ENCODE results near the gene NPIPB9. TPM values are rescaled to one million over a fixed set of nuclear protein-coding genes. Genes with fewer than 3 reads are reported as not detected.
"Not testable (repeated sequence)": the region's sequence is repeated elsewhere in the genome, so short reads cannot be mapped to it uniquely, and the experiment has no call there.

NPIPB9 gene
- total RNA-seq: 1 to 10 TPM; 3.3 to 4.8 TPM
- polyA plus RNA-seq (2013, experiment 1 of 2): 0.96 TPM
- polyA plus RNA-seq (2013, experiment 2 of 2): 1.2 TPM
- long read RNA-seq, experiment 1, partial matches to known transcripts: 0 of 1 reads
- long read RNA-seq, experiment 1, other reads (novel, unspliced or antisense): 1 of 1 reads
- long read RNA-seq, experiment 2: 0 reads
- long read RNA-seq, experiment 3: 0 reads
- long read RNA-seq, experiment 4: 0 reads

GRCh38 chr16:28751487-28751886 lies at the start of gene NPIPB9:
TSS of gene NPIPB9 (plus strand) at chr16:28751787.
- H3K27me3 Mint-ChIP-seq (ENCODE audit: insufficient read depth); DNase-seq; H3K4me1 ChIP-seq (ENCODE audit: control insufficient read depth, insufficient read depth, low read length); H3K4me1 Mint-ChIP-seq; H3K36me3 ChIP-seq (ENCODE audit: control insufficient read depth, insufficient read depth, low read length); H3K9me3 Mint-ChIP-seq; H3K27ac ChIP-seq (ENCODE audit: low read depth, low read length); H3K4me3 Mint-ChIP-seq; H3K9ac ChIP-seq (ENCODE audit: extremely low read depth, low read length, poor library complexity, severe bottlenecking); H3K9me3 ChIP-seq (ENCODE audit: control insufficient read depth, low read length); H3K27ac Mint-ChIP-seq; H3K27me3 ChIP-seq (ENCODE audit: control insufficient read depth, insufficient read depth, low read length, poor library complexity, severe bottlenecking); H3K36me3 Mint-ChIP-seq (ENCODE audit: low read depth); H3K4me3 ChIP-seq (ENCODE audit: low read length): not testable (repeated sequence)
- WGBS, 2 experiments (ENCODE audit: insufficient coverage in 1 of 2, insufficient read length in 1 of 2): no CpG with 5 or more reads among the region's 5 CpGs

DNA sequence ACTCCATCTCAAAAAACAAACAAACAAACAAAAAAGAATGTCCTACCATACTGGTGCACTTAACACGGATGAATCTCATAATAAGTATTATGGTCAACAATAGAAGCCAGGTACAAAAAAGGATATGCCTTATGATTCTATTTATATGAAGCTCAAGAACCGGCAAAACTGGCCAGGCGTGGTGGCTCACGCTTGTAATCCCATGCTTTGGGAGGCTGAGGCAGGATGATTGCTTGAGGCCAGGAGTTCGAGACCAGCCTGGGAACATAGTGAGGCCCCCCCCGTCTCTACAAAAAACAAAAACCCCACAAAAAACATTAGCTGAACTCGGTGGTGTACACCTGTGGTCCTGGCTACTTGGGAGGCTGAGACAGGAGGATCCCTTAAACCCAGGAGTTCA lies 47.3 kb upstream of the NPIPB9 start:
- WGBS, 2 experiments (ENCODE audit: insufficient coverage in 1 of 2, insufficient read length in 1 of 2): no CpG with 5 or more reads among the region's 7 CpGs
- not testable (repeated sequence) for H3K4me3 ChIP-seq (ENCODE audit: low read length); H3K27ac Mint-ChIP-seq; H3K4me3 Mint-ChIP-seq; H3K36me3 Mint-ChIP-seq (ENCODE audit: low read depth); H3K27ac ChIP-seq (ENCODE audit: low read depth, low read length); H3K27me3 ChIP-seq (ENCODE audit: control insufficient read depth, insufficient read depth, low read length, poor library complexity, severe bottlenecking); H3K4me1 ChIP-seq (ENCODE audit: control insufficient read depth, insufficient read depth, low read length); H3K4me1 Mint-ChIP-seq; H3K9me3 Mint-ChIP-seq; H3K36me3 ChIP-seq (ENCODE audit: control insufficient read depth, insufficient read depth, low read length); H3K9me3 ChIP-seq (ENCODE audit: control insufficient read depth, low read length); DNase-seq; H3K27me3 Mint-ChIP-seq (ENCODE audit: insufficient read depth); H3K9ac ChIP-seq (ENCODE audit: extremely low read depth, low read length, poor library complexity, severe bottlenecking)

GRCh38 chr16:28711220-28712083 lies 40.1 kb upstream of the NPIPB9 start, which contains the start of gene EIF3C:
TSS of gene EIF3C (plus strand) at chr16:28711464. CDS start at chr16:28711687, 223 bp downstream.
- DNase-seq; H3K36me3 ChIP-seq (ENCODE audit: control insufficient read depth, insufficient read depth, low read length); H3K4me1 ChIP-seq (ENCODE audit: control insufficient read depth, insufficient read depth, low read length); H3K4me1 Mint-ChIP-seq; H3K27ac ChIP-seq (ENCODE audit: low read depth, low read length); H3K4me3 ChIP-seq (ENCODE audit: low read length); H3K9me3 ChIP-seq (ENCODE audit: control insufficient read depth, low read length); H3K27ac Mint-ChIP-seq; H3K27me3 ChIP-seq (ENCODE audit: control insufficient read depth, insufficient read depth, low read length, poor library complexity, severe bottlenecking); H3K9ac ChIP-seq (ENCODE audit: extremely low read depth, low read length, poor library complexity, severe bottlenecking); H3K36me3 Mint-ChIP-seq (ENCODE audit: low read depth); H3K9me3 Mint-ChIP-seq; H3K27me3 Mint-ChIP-seq (ENCODE audit: insufficient read depth): not testable (repeated sequence)
- peak within 1 kb of the TSS; percentile 50 for H3K4me3 Mint-ChIP-seq
- WGBS, 2 experiments (ENCODE audit: insufficient coverage in 1 of 2, insufficient read length in 1 of 2): no CpG with 5 or more reads among the region's 66 CpGs

GRCh38 chr16:28722852-28723650 lies 28.5 kb upstream of the NPIPB9 start:
- H3K27ac Mint-ChIP-seq; H3K27me3 Mint-ChIP-seq (ENCODE audit: insufficient read depth); H3K9ac ChIP-seq (ENCODE audit: extremely low read depth, low read length, poor library complexity, severe bottlenecking); H3K4me1 ChIP-seq (ENCODE audit: control insufficient read depth, insufficient read depth, low read length); H3K9me3 Mint-ChIP-seq; H3K36me3 Mint-ChIP-seq (ENCODE audit: low read depth); H3K36me3 ChIP-seq (ENCODE audit: control insufficient read depth, insufficient read depth, low read length); H3K4me3 ChIP-seq (ENCODE audit: low read length); H3K4me1 Mint-ChIP-seq; H3K9me3 ChIP-seq (ENCODE audit: control insufficient read depth, low read length); H3K27me3 ChIP-seq (ENCODE audit: control insufficient read depth, insufficient read depth, low read length, poor library complexity, severe bottlenecking); H3K27ac ChIP-seq (ENCODE audit: low read depth, low read length); DNase-seq; H3K4me3 Mint-ChIP-seq: not testable (repeated sequence)
- 97 to 100% methylated on average over 5 to 8 of the region's 15 CpGs for WGBS, 2 experiments (ENCODE audit: insufficient coverage in 1 of 2, insufficient read length in 1 of 2)

- H3K36me3 ChIP-seq (ENCODE audit: control insufficient read depth, insufficient read depth, low read length); H3K4me3 Mint-ChIP-seq; H3K27me3 Mint-ChIP-seq (ENCODE audit: insufficient read depth); H3K27me3 ChIP-seq (ENCODE audit: control insufficient read depth, insufficient read depth, low read length, poor library complexity, severe bottlenecking); H3K36me3 Mint-ChIP-seq (ENCODE audit: low read depth); H3K9me3 Mint-ChIP-seq; H3K27ac ChIP-seq (ENCODE audit: low read depth, low read length); DNase-seq; H3K4me3 ChIP-seq (ENCODE audit: low read length); H3K9me3 ChIP-seq (ENCODE audit: control insufficient read depth, low read length); H3K27ac Mint-ChIP-seq; H3K9ac ChIP-seq (ENCODE audit: extremely low read depth, low read length, poor library complexity, severe bottlenecking); H3K4me1 Mint-ChIP-seq; H3K4me1 ChIP-seq (ENCODE audit: control insufficient read depth, insufficient read depth, low read length): not testable (repeated sequence)
- WGBS, 2 experiments (ENCODE audit: insufficient coverage in 1 of 2, insufficient read length in 1 of 2): no CpG with 5 or more reads among the region's 5 CpGs
Observed at GRCh38 chr16:28731253-28731652, 20.3 kb upstream of the NPIPB9 start.

DNA sequence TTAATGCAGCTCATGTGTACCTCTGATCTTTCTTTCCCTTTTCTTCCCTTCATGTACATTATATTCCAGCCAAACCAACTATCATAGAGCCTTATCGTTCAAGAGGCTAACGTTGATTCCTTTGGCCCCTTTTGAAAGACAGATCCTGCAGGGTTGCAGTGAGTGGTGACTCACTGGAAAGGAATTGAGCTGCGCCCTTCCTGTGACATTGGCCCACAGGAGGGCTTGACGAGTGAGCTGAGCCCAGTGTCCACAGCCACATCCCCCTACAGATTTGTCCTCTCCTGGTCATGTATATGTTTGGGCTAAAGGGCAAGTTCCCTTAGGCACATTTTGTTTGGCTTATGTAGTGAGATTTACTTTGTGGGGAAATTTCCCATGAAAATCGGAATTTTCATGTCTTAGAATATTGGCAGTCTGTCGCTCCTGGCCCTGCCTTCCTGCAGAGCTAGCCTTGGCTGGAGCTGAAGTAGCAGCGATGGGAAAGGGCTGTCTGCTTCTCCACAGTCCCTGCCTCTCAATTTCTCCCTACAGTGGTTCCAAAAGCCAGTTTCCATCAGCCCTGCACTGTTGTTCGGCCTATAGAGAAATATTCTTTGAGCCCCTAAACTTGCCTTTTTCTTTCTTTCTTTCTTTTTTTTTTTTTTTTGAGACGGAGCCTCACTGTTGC lies 19.0 kb upstream of the NPIPB9 start:
- H3K27ac Mint-ChIP-seq; H3K9me3 Mint-ChIP-seq; H3K27me3 ChIP-seq (ENCODE audit: control insufficient read depth, insufficient read depth, low read length, poor library complexity, severe bottlenecking); H3K4me3 ChIP-seq (ENCODE audit: low read length); H3K36me3 ChIP-seq (ENCODE audit: control insufficient read depth, insufficient read depth, low read length); H3K27ac ChIP-seq (ENCODE audit: low read depth, low read length); H3K4me1 Mint-ChIP-seq; H3K4me1 ChIP-seq (ENCODE audit: control insufficient read depth, insufficient read depth, low read length); H3K9ac ChIP-seq (ENCODE audit: extremely low read depth, low read length, poor library complexity, severe bottlenecking); H3K4me3 Mint-ChIP-seq; H3K36me3 Mint-ChIP-seq (ENCODE audit: low read depth); H3K9me3 ChIP-seq (ENCODE audit: control insufficient read depth, low read length); H3K27me3 Mint-ChIP-seq (ENCODE audit: insufficient read depth); DNase-seq: not testable (repeated sequence)
- WGBS, 2 experiments (ENCODE audit: insufficient coverage in 1 of 2, insufficient read length in 1 of 2): no CpG with 5 or more reads among the region's 9 CpGs

All from endodermal cell (in vitro differentiated cells).